Measurements from ENCODE around the gene PAX5.

Gene PAX5

DNA sequence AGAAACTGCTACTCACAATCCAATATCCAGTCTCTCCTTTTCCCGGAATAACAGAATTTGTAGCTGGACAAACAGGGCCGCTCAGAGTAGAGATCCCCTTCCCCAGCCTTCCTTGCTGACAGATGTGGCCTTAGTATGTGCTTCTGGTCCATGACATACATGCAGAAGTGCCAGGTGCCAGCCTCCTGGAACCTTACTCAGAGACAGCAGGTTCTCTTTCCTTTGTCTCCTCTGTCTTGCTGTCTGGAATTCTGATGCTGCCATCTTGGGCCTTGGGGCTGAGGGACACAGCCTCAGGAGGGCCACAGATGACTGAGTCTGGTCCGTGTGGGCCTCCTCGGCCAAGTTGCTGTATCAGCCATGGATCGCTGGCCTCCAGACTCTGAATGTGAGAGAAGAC lies 210.1 kb downstream of the PAX5 start:
- DNase-seq, result no peak

DNA sequence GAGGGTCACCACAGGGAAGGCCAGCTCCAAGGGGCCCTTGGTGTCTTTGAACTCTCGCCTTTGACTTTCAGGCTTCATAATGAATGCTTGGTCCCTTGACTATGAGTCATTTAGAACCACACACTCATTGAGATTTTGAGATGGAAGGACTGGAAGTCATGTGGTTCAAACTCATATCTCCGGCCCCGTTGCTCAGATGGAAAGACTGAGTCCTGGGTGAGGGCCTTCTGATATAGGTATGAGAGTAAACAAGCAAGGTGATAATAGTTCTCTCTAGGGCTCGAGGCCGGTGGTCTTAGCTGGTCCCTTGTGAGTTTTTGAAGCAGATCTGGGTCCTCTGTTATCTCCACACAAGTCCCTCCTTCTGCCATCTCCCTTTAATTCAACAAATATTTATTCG lies 210.6 kb downstream of the PAX5 start:
- DNase-seq, result no peak

DNA sequence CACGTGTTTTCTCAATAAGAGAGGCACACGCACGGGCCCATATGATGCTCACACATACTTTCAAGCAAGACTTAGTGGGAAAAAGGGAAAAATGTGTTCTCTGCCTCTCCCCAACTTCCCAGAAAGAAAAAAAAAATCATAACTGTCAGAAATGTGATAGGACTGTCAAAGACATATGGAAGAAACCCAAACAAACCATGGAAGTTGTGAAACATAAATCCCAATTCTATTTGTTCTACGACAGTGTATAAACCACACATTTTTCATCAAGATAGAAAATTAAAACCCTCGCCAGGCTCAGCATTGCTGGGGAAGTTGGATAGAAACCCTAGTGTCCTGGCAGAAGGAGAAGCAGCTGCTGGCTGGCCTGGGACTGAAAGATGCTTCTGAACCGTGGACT lies 211.9 kb downstream of the PAX5 start:
- DNase-seq, result no peak

DNA sequence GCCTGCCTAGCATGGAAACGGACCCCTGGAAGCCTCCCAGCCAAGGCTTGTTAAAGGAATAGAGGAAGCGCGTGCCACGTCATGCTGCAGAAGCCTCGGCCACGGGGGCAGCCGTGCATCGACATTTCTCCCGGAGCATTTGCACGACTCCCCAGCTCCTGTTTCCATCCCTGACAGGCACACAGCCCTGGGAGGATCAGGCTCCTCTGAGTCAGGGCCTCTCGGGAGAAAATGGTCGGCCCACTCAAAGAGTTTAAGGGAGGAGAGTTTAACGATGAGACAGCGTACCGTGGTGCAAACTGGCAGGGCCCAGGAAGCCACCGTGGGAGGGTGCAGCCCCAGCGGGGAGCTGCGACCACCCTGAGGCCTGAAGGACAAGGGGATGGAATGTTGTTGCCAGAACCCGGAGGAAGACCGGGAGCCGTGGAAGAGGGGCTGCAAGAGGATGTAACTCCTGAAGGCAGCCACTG lies 213.6 kb downstream of the PAX5 start:
- DNase-seq, result no peak

DNA sequence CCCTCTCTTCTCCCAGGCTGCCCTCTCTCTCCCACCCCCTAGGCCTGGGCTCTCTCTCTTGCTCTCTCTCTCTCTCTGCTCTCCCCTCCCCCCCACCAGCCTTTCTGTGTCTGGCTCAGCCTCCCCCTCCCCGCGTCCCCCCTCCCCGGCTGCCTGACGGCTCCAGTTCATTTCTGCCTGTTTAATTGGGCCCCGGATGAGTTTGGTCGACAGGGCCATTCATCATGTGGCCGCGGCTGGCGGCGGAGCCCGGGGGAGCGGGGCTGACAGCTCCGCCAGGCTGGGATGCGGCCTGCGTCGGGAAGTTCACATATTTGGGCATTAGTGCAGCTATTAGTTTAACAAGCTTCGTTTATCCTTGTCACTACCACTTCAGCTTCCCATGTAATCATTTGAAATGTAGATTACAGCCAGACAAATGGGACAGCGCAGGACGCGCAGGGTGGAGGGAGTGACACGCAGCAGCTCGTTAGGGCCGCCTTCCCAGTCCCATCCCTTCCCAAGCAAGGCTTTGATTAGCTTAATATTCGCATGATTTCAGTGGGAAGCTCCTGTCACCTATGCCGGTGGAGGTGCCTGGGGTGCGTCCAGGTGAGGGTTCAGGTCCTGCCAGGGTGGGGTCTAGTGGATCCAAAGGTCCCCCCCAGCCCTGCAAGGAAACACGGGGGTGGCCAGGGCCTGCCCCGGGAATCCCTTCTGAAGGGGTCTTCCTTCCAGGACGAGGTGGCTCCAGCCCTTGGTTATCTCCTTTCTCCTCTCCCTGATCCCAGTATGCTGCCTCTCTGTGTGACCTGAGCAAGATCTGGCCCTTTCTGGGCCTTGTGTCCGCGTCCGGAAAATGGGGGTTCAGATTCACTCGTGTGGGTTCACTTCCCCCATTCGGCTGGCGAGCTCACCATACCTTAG lies 214.8 kb downstream of the PAX5 start:
- no peak for DNase-seq

DNA sequence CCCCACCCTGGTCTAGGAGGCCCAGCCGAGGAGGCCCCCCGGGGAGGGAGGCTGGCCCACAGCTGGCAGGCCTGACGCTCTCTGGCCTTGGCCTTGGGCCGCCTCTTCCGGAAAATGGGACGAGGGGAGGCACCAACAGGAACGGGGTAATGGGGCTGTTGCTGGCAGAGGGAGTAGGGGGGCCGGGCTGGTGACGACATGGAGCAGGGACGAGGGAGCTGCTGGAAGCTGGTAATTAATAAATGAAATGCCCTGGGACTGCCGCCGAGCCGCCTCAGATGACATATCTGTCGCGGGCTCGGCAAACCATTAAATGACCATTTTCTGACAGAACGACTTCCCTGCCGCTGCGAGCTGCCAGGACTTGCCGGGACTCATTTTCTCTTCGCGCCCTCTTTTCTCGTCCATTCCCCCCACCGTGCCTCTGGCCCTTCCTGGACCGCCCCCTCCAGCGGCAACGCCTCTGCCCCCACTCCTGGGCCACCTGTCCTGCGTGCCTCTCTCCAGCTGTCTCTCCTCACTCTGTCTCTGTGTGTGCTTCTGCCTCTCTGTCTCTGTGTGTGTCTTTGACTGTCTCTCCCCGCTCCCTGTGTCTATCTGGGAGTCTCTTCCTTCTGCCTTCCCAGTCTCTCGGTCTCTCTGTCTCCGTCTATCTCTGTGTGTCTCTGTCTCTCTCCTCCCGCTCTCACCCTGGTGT lies 215.7 kb downstream of the PAX5 start:
- DNase-seq, result no peak

DNA sequence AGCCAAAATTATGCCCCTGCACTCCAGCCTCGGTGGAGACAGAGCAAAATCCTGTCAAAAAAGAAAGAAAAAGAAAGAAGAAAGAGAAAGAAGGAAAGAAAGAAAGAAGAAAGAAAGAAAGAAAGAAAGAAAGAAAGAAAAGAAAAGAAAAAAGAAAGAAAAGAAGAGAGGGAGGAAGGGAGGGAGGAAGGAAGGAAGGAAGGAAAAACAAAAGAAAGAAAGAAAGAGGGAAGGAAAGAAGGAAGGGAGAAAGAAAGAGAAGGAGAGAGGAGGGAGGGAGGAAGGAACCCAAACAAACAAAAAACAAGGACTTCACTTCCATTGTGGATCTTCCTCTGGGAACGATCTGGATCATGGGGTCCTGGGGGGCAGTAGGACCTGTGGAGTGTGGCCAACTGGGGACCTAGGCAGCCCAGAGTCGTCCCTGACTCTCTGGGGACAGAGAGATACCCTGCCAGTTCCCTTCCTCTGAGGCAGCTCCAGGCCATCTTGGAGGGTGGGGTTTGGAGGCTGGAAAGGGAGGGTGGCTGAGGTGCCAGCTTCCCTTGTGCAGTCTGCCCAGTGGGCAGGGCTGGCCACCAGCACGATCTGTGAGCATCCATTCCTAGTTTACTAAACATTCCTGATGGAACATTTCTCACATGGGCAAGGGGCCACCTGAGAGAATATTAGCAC lies 216.8 kb downstream of the PAX5 start:
- DNase-seq, result no peak

DNA sequence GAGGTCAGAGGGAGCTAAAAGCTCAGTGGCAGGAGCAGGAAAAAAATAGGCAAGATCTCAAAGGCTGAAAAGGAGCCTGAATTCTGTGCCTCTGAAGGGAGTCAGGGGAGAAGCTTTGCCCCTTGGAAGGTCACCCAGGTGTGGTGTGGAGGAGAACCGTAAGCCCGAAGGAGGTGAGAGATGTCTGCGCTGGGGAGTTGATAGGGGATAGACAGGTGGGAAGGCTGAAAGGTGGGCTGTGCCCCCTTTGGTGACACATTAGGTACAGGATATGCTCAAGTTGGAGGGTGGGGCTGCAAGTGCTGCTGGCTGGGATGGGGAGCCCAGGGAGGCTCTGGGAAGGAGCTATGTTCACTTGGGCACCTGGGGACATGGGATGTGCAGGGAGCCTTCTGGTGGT lies 217.7 kb downstream of the PAX5 start:
- DNase-seq, result no peak

DNA sequence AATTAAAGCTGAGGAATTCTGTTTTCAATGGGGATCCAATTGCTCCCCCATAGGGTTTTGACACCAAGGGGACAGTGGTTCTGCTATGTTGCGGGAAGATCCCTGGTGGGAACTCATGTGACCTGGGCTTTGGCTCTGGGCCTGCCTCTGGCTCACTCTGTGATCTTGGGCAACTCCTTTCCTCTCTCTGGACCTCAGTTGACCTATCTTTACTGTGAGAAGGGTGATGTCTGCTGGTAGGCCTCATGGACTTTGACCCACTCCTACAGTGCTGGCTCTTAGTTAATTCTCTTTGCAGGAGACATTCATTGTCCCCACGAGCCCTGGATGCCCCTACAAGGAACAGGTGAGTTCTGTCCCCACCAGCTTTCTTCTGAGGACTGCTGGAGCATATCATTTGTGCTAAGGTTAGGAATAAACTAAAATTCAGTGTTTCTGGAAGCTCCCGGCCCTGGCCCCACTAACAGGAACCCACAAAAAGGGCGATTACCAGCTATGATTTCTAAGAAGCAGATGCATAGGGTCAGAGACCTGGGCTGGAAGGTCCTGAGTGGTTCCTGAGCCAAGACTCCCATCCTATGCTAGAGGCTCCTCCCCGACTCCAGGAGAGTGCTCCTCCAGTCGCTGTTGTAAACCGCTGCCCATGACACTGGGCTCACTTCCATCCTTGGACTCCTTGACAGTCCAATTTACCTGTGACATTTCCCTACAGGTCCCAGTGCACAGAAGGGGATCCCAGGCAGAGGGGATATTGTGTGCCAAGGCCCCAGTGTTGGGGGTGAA lies 218.3 kb downstream of the PAX5 start:
- DNase-seq, result no peak

DNA sequence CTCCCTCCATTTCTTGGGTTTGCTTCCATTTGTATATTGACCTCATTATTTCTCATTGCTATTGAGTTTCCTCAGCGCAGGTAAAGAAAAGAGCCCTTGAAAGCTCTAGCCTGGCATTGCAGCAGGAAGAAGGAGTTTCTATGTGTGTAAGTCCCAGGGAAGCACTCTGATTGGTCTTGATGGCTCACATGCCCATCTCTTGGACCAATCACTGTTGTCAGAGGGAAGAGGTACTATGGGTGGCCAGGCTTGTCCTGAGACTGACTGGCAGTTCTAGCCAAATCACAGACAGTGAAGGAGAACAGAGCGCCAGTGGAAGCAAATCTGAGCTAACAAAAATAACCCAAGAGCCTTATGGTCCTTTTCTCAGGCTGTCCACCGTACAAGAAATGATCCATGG lies 219.0 kb downstream of the PAX5 start:
- no peak for DNase-seq

DNA sequence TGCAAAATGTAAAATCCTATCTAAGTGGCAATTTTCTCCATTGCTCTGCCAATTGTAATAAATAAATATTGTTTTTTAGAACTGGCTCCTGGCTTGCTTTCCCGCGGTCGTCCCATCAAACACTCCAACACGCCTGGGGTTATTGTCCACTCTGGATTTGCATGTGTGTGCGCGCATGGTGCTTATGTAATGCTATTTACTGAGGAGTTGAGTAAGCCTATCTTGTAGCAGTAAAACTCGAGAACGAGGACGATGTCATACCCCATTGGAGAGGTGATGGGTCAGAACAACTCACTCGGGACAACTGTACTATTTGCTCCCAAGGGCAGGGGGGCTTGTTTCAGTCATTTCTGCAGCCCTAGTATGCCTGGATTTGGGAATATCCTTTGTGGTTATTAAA lies 220.9 kb downstream of the PAX5 start:
- no peak for DNase-seq

DNA sequence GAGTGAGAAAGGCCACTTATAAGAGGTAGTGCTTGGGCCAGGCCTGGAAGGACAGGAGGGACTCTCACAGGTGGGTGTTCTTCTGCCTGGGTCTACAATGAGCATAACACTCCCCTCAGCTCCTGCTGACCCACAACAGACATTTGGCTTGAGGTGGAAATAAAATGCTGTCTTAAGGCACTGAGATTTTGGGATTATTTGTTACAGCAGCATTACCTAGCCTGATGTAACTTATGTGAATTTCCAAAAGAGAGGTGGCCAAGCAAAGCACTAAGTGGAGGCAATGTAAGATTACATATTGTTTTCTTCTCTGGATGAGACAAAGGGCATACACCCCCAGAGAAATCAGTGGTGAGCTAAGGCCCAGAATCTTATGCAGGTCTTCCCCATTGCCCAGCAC lies 221.5 kb downstream of the PAX5 start:
- DNase-seq, result no peak

DNA sequence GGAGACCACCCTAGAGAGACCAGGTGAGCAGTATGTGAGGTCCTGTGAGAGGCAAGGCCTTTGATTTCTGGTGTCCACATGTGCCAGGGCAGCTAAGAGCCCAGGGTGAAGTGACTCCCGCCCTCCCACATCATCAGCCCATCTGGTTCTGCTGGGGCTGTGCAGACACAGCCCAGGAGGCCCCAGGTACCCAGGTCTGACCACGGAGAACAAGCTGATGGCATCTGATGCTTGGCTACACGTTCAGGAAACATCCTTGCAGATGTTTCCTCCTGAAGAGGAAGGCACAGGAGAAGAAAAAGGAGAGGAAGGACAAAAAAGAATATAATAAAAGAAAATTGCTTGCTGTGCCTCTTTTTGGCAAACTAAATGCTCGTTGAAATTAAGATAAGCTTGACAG lies 225.8 kb downstream of the PAX5 start:
- DNase-seq, result no peak

DNA sequence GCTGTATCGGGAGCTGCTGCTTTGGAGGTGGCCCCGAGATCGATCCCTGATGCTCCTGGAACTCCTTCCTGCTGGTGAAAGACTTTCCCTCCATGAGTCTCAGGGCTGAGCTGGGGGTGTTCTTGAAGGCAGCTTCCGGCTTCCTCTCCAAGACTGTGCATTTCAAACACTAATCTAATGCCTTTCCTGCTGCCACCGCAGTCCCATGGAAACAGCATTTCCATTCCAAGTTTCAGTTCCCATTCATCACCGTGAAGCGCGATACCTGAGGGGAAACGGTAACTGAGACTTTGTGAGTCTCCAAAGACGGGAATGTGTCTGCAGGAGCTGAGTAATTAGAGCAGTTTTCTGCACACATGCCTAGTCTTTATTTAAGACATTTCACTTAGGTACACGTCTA lies 230.1 kb downstream of the PAX5 start:
- no peak for DNase-seq

DNA sequence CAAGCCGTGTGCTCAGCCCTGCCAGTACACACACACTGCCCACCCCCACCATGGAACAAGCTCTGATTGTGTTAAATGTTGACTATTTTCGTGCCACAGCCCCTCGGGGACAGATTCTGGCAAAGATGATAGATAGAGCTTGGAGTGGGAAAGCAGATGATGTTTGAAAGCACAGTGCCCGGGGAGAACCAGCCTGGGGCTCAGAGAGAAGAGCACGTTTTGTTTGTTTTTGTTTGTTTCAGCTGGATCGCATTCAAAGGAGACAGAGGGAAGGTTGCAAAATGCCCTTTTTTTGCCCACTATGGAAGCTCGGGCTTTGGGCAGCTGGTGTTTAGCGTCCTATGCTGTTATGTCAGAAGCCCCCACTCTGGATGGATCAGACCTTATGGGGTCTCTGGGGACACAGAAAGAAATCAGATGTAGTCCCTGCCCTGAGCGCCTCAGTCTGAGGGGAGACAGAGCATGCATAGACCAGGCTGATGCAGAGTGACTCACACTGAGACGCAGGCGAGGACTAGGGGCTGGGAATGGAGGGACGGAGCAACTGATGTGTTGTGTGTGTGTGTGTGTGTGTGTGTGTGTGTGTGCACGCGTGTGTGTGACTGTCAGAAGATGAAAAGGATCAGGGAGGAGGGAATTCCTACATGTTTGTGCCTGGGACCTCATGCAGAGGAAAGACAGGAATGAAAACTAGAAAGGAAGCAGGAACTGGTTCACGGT lies 231.7 kb downstream of the PAX5 start:
- no peak for DNase-seq

DNA sequence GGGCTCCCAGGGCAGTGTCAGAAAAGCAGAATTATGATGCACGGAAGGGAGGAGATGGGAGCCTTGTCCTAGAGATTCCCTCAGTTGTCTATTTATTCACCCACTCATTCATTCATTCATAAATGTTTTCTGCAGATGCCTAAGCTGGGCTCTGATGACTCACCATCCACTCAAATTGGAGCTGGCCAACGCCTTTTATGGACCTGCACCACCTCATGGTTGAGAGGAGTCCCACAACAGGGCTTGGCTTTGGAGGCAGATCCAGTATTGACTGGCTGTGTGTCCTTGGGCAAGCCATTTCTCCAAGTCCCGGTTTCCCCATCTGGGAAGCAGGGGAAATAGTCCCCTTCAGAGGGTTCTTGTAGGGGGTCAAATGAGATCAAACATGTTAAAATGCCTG lies 233.6 kb downstream of the PAX5 start:
- no peak for DNase-seq

DNA sequence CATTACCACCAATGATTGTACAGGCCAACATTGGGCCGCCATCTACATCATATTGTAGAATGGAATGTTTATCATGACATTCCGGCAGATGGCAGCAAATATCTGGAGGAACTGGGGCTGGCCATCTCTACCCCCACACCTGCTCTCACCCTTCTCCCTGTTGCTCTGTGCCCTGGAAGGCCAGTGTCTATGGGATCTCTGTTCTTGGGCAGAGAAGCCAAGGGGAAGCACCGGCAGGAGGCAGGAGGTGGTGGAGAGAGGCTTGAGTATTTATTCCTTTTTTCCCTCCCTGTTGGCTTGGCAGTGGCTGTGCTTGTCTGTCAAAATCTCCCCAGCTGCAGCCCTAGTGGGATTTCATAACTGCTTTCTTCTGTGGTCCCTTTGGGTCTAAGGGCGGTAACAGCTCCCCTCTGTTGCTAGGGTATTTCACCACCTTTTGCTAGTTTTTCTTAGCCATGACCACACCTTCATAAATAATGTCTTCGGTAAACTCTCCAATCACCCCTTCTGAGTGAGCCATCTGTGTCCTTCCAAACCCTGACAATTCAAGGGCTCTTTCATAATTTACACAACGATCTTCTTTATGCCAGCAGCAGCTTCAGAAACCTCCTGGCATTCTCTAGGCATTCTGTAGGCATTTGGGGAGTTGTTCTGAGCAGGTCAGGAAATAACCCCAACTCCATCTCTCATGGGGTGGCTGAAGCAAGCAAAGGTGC lies 235.6 kb downstream of the PAX5 start:
- no peak for DNase-seq

DNA sequence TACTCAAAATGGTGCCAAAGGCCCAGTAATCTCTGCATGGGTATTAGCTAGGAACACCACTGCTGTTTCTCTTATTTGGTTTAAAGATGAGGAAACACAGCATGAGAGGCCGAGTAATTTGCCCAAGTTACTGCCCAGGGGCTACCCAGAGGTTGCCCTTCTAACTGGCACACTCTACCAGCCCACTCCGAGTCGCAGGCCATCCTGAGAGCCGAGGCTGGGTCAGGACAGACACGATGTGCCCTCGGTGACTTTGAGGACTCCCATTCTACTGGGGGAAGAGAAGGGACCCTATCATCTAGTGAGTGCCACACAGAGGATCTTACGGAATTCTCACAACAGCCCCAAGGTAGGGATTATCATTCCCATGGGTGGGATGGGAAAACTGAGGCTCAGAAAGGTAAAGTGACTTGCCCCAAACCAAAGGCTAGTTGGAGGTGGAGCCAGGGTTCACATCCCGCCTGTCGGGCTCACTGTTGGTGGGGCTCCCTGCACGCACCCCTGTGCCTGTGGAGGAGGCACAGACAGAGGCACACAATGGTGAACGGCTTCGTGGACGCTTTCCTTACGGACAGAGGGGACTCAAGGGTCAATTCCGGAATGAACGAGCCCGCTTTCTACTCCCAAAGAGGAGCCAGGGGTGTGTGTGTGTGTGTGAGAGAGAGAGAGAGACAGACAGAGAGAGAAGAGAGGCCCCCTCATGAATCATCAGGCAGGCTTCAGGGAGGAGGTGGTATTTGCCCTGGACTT lies 236.4 kb downstream of the PAX5 start:
- DNase-seq, result no peak

DNA sequence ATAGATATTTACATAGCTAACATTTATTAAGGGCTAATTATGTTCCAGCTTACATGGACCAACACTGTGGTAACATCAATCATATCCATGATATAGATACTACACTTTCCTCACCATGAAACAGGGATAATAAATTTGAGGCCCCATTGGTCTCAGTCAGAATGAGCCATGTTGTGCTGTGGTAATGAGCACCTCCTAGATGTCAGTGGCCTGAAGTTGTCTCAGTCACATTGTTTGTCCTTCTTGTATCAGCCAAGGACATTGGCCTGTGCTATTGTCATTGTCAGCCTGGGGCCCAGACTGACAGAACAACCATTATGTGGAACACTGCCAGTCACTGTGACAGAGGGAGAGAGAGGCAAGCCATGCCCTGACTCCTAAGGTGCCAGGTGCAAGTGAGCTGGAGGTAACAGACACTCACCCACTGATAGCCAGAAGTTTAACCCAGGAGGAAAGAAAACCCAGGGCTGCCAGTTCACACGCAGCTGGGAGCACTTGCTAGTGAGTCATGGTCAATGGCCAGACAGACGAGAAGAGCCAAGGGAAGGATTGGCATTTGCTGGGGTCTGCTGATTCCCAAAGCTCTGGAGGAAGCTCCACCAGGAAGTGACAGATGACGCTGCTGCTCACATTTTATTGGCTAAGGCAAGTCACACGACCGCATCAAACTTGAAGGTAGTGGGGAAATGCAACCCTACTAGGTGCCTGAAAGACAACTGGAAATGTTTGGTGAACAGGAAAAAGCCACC lies 237.2 kb downstream of the PAX5 start:
- no peak for DNase-seq

DNA sequence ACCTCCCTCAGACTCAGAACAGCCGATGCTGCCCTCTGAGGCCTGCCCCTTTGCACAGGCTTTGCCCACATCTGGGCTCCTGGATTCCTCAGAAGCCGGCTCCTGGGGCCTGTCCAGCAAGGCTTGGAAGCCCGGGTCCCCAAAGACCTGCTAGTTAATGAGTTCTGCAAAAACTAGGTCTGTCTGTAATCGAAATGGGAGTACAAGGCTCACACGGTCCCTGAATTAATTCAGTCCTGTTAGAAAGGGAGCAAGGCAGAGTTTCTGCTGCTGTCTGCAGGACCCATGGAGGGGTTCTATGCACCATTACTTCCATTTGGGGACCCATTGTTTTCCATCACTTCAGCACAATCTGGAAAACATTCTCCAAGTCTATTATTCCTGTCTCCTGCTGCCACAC lies 239.6 kb downstream of the PAX5 start:
- no peak for DNase-seq

Measured in effector CD4-positive, alpha-beta T cell (primary cell).